ENCODE measurements around the gene JAM2.

JAM2 gene

GRCh38 chr21:25682382-25682781 lies 43.3 kb downstream of the JAM2 start:
- TF ChIP-seq CREB1 (IDR thresholded peaks at IDR 0.05; ENCODE audit: low read depth) (no peak), ZBTB7A (IDR thresholded peaks at IDR 0.05; ENCODE audit: low read depth) (no peak), YY1 (IDR thresholded peaks at IDR 0.05; ENCODE audit: low read depth) (no peak), RAD21 (IDR thresholded peaks at IDR 0.05; ENCODE audit: low read depth) (no peak), EP300 (IDR thresholded peaks at IDR 0.05; ENCODE audit: borderline replicate concordance) (no peak), NFIC (IDR thresholded peaks at IDR 0.05) (no peak), USF1 (IDR thresholded peaks at IDR 0.05) (no peak), TEAD4 (IDR thresholded peaks at IDR 0.05) (no peak), EGR1 (IDR thresholded peaks at IDR 0.05) (no peak), REST (IDR thresholded peaks at IDR 0.05; ENCODE audit: low read depth) (no peak), CEBPB (IDR thresholded peaks at IDR 0.05) (no peak)

GRCh38 chr21:25687787-25688186 lies 48.7 kb downstream of the JAM2 start:
- no peak for TF ChIP-seq CREB1 (IDR thresholded peaks at IDR 0.05; ENCODE audit: low read depth)
- no peak for TF ChIP-seq EP300 (IDR thresholded peaks at IDR 0.05; ENCODE audit: borderline replicate concordance)
- TF ChIP-seq TEAD4 (IDR thresholded peaks at IDR 0.05): no peak
- TF ChIP-seq YY1 (IDR thresholded peaks at IDR 0.05; ENCODE audit: low read depth): no peak
- TF ChIP-seq TAF1 (IDR thresholded peaks at IDR 0.05; ENCODE audit: low read depth): no peak
- TF ChIP-seq CEBPB (IDR thresholded peaks at IDR 0.05): no peak
- no peak for TF ChIP-seq REST (IDR thresholded peaks at IDR 0.05; ENCODE audit: low read depth)
- no peak for TF ChIP-seq TCF12 (IDR thresholded peaks at IDR 0.05; ENCODE audit: low read depth)
- TF ChIP-seq FOXM1 (IDR thresholded peaks at IDR 0.05; ENCODE audit: borderline replicate concordance, low read depth): no peak
- no peak for TF ChIP-seq RAD21 (IDR thresholded peaks at IDR 0.05; ENCODE audit: low read depth)
- no peak for TF ChIP-seq EGR1 (IDR thresholded peaks at IDR 0.05)
- TF ChIP-seq ZBTB7A (IDR thresholded peaks at IDR 0.05; ENCODE audit: low read depth): no peak
- no peak for TF ChIP-seq NFIC (IDR thresholded peaks at IDR 0.05)
- TF ChIP-seq USF1 (IDR thresholded peaks at IDR 0.05): no peak
- no peak for TF ChIP-seq MAX (IDR thresholded peaks at IDR 0.05)

- no peak for TF ChIP-seq TAF1 (IDR thresholded peaks at IDR 0.05; ENCODE audit: low read depth)
Measured at GRCh38 chr21:25688275-25689155, 49.5 kb downstream of the JAM2 start.

- TF ChIP-seq RAD21 (IDR thresholded peaks at IDR 0.05; ENCODE audit: low read depth): no peak
- no peak for TF ChIP-seq FOXM1 (IDR thresholded peaks at IDR 0.05; ENCODE audit: borderline replicate concordance, low read depth)
- TF ChIP-seq ZBTB7A (IDR thresholded peaks at IDR 0.05; ENCODE audit: low read depth): no peak
- TF ChIP-seq CREB1 (IDR thresholded peaks at IDR 0.05; ENCODE audit: low read depth): no peak
- TF ChIP-seq EGR1 (IDR thresholded peaks at IDR 0.05): no peak
- no peak for TF ChIP-seq NFIC (IDR thresholded peaks at IDR 0.05)
- TF ChIP-seq USF1 (IDR thresholded peaks at IDR 0.05): no peak
- no peak for TF ChIP-seq EP300 (IDR thresholded peaks at IDR 0.05; ENCODE audit: borderline replicate concordance)
- TF ChIP-seq TAF1 (IDR thresholded peaks at IDR 0.05; ENCODE audit: low read depth): no peak
- TF ChIP-seq TCF12 (IDR thresholded peaks at IDR 0.05; ENCODE audit: low read depth): no peak
- TF ChIP-seq TEAD4 (IDR thresholded peaks at IDR 0.05): no peak
- TF ChIP-seq YY1 (IDR thresholded peaks at IDR 0.05; ENCODE audit: low read depth): no peak
- TF ChIP-seq MAX (IDR thresholded peaks at IDR 0.05): no peak
Measured at GRCh38 chr21:25689226-25689625, 50.2 kb downstream of the JAM2 start.

GRCh38 chr21:25691976-25692375 lies 52.9 kb downstream of the JAM2 start:
- TF ChIP-seq EGR1 (IDR thresholded peaks at IDR 0.05) (no peak), TCF12 (IDR thresholded peaks at IDR 0.05; ENCODE audit: low read depth) (no peak), RAD21 (IDR thresholded peaks at IDR 0.05; ENCODE audit: low read depth) (no peak), USF1 (IDR thresholded peaks at IDR 0.05) (no peak), EP300 (IDR thresholded peaks at IDR 0.05; ENCODE audit: borderline replicate concordance) (no peak)

Measured in Ishikawa (cell line).